GM12878 (cell line): ENCODE results near the gene TOP2B. TPM values are rescaled to one million over a fixed set of nuclear protein-coding genes. Genes with fewer than 3 reads are reported as not detected.

ENCODE experiments used
- ATAC-seq: fragments of 200-7000 bp; cut with Tn5 transposase; 3 replicates; pipeline ENCODE4 v1.9.1; 2020; ENCODE audit warnings: mild to moderate bottlenecking, moderate library complexity
- BruUV-seq: library from RNA; stranded (reverse); fragments of 400-500 nt; replicated peaks from 2 replicates; lab custom pipeline; 2021; lab: Mats Ljungman, UMichigan
- CTCF ChIA-PET: fragments of 300-600 bp; sonication (Branson Sonifier 250); formaldehyde crosslinking; extraction: SDS; loops from one replicate; lab custom pipeline; 2021; ENCODE audit warnings: inconsistent platforms; lab: Yijun Ruan, JAX
- POLR2A ChIA-PET: fragments of 350-600 bp; formaldehyde crosslinking; extraction: SDS; loops from one replicate; lab custom pipeline; 2021; ENCODE audit warnings: inconsistent platforms; lab: Charles Lee
- RAD21 ChIA-PET: fragments of 300-600 bp; sonication (Branson Sonifier 250); formaldehyde crosslinking; loops from one replicate; lab custom pipeline; 2023; ENCODE audit warnings: antibody characterized with exemption; ENCODE audit not compliant: unreplicated experiment; lab: Charles Lee
- SMC1A ChIA-PET: fragments of 300-600 bp; sonication (Branson Sonifier 250); formaldehyde crosslinking; loops from one replicate; lab custom pipeline; 2023; ENCODE audit not compliant: unreplicated experiment, uncharacterized antibody; lab: Charles Lee
- DNase-seq: peaks from one replicate; pipeline ENCODE4 v3.0.0-alpha.2; 2011; ENCODE audit warnings: low read depth, low spot score
- FAIRE-seq: peaks from 3 replicates; lab custom pipeline; 2011; peaks lifted over from hg19 to GRCh38; lab: Jason Lieb, UNC
- H2AFZ ChIP-seq: 2 replicates; pipeline ENCODE4 v1.6.0; 2011; ENCODE audit warnings: low read depth, low read length, control low read depth; ENCODE audit not compliant: control insufficient read depth
- H3K27ac ChIP-seq: 2 replicates; pipeline ENCODE4 v1.5.1; 2011; ENCODE audit warnings: control low read depth; ENCODE audit not compliant: control insufficient read depth, insufficient read depth
- H3K27me3 ChIP-seq, 2 experiments: replicated peaks in 1 of 2; 2 replicates each; pipeline versions ENCODE4 v1.6.0 to v1.6.1; 2011; ENCODE audit warnings: low read length in 1 of 2; ENCODE audit not compliant: control insufficient read depth in 2 of 2, insufficient read depth in 2 of 2
- H3K36me3 ChIP-seq, 2 experiments: 2 replicates each; pipeline ENCODE4 v1.5.1; 2011; ENCODE audit warnings: low read length in 1 of 2; ENCODE audit not compliant: control insufficient read depth in 2 of 2, insufficient read depth in 2 of 2
- H3K4me1 ChIP-seq: 2 replicates; pipeline ENCODE4 v1.6.1; 2011; ENCODE audit warnings: mild to moderate bottlenecking, low read length, moderate library complexity, mixed read lengths; ENCODE audit not compliant: control insufficient read depth, insufficient read depth
- H3K4me2 ChIP-seq: 2 replicates; pipeline ENCODE4 v1.6.0; 2011; ENCODE audit warnings: control low read depth; ENCODE audit not compliant: control insufficient read depth, insufficient read depth
- H3K4me3 ChIP-seq: fragments of 200-600 bp; sonication (generic); 2 replicates; pipeline ENCODE4 v1.5.1; 2016
- H3K79me2 ChIP-seq: 2 replicates; pipeline ENCODE4 v1.6.0; 2011; ENCODE audit warnings: low read length; ENCODE audit not compliant: control insufficient read depth, insufficient read depth
- H3K9ac ChIP-seq: 2 replicates; pipeline ENCODE4 v1.8.0; 2011; ENCODE audit warnings: low read length, control low read depth, mixed read lengths; ENCODE audit not compliant: control insufficient read depth, insufficient read depth
- H3K9me3 ChIP-seq: replicated peaks from 3 replicates; pipeline ENCODE4 v1.5.1; 2011; ENCODE audit warnings: mild to moderate bottlenecking, low read length; ENCODE audit not compliant: control insufficient read depth, insufficient read depth
- H4K20me1 ChIP-seq: 2 replicates; pipeline ENCODE4 v1.6.0; 2011; ENCODE audit not compliant: control insufficient read depth, insufficient read depth
- ATF2 ChIP-seq: IDR thresholded peaks from 2 replicates; pipeline ENCODE4 v1.6.1; 2012; ENCODE audit warnings: low read length, inconsistent platforms
- ATF7 ChIP-seq: fragments of 450-650 bp; IDR thresholded peaks from 2 replicates; pipeline ENCODE4 v1.6.1; 2016; ENCODE audit warnings: low read depth, mild to moderate bottlenecking
- CHD2 ChIP-seq: IDR thresholded peaks from 2 replicates; pipeline ENCODE4 v1.6.1; 2011; ENCODE audit warnings: low read depth, low read length, improper control_type of control experiment, borderline replicate concordance
- CHD4 ChIP-seq: fragments of 200-600 bp; sonication (generic); IDR thresholded peaks from 2 replicates; pipeline ENCODE4 v1.6.1; 2016; ENCODE audit warnings: mild to moderate bottlenecking
- HCFC1 ChIP-seq: fragments of 150-350 bp; IDR thresholded peaks from 2 replicates; pipeline ENCODE4 v1.6.1; 2014; ENCODE audit warnings: low read length
- MTA3 ChIP-seq: IDR thresholded peaks from 2 replicates; pipeline ENCODE4 v1.6.1; 2012; ENCODE audit warnings: low read length, inconsistent platforms, borderline replicate concordance
- NFIC ChIP-seq: IDR thresholded peaks from 2 replicates; pipeline ENCODE4 v1.6.1; 2012; ENCODE audit warnings: low read depth, mild to moderate bottlenecking, inconsistent platforms, low read length, moderate library complexity
- SUPT20H ChIP-seq: IDR thresholded peaks from 2 replicates; pipeline ENCODE4 v1.6.1; 2011; ENCODE audit warnings: low read depth, mild to moderate bottlenecking, low read length, moderate library complexity, borderline replicate concordance; ENCODE audit not compliant: control insufficient read depth
- TBL1XR1 ChIP-seq: IDR thresholded peaks from 2 replicates; pipeline ENCODE4 v1.6.1; 2012; ENCODE audit warnings: low read depth, low read length, improper control_type of control experiment
- ZBED1 ChIP-seq: IDR thresholded peaks from 2 replicates; pipeline ENCODE4 v1.6.1; 2016; ENCODE audit warnings: borderline replicate concordance
- ZZZ3 ChIP-seq: IDR thresholded peaks from 2 replicates; pipeline ENCODE4 v1.6.1; 2011; ENCODE audit warnings: low read depth; ENCODE audit not compliant: control insufficient read depth, insufficient read length
- WGBS: methylation state at CpG from one replicate; pipeline ENCODE4 v1.1.6; 2016; ENCODE audit warnings: low lambda C conversion rate; ENCODE audit not compliant: insufficient replicate concordance, insufficient coverage; ENCODE audit errors: missing lambda C conversion rate; 5-methylcytosine and 5-hydroxymethylcytosine counted together
- in situ Hi-C: fragments of 300-500 bp; cut with MboI; formaldehyde crosslinking; loops from 9 replicates; pipeline ENCODE4 v1.14.3; 2018; ENCODE audit warnings: mixed read lengths
- intact Hi-C: fragments of 100-400 bp; cut with micrococcal nuclease; formaldehyde crosslinking; loops from one replicate; pipeline ENCODE4 v1.14.2; 2022; ENCODE audit not compliant: unreplicated experiment
- polyA plus RNA-seq, 11 experiments: library from polyadenylated mRNA; depleted of rRNA in 4 of 11; unstranded in 6 of 11; stranded (reverse) in 5 of 11; fragments of >200 nt; fragmentation: Nextera tagmentation in 4 of 11; fragmentation: Illumina TruSeq in 1 of 11; extraction: Ambion mirVana in 4 of 11; extraction: Trizol in 1 of 11; gene quantifications; 1 replicate in 1 of 11; 2 replicates in 10 of 11; pipeline versions ENCODE4 v1.2.1 to v1.2.3, GENCODE V29; 2011 to 2016; ENCODE audit warnings: inconsistent platforms in 2 of 11, missing spikeins in 2 of 11, low read depth in 1 of 11
- total RNA-seq, 4 experiments: library from RNA; depleted of rRNA in 3 of 4; stranded (reverse); fragments of >200 nt in 3 of 4; fragmentation: Illumina TruSeq in 1 of 4; extraction: Trizol in 1 of 4; gene quantifications; 2 replicates each; pipeline versions ENCODE4 v1.2.1 to v1.2.3, GENCODE V29; 2013 to 2021
- TF ChIP-seq, protein P1 (sequence below): fragments of 450-650 bp; IDR thresholded peaks from 2 replicates; pipeline ENCODE4 v1.6.1; 2017; ENCODE audit warnings: mild to moderate bottlenecking, moderate library complexity

TOP2B gene
- total and polyA plus RNA-seq, 10 of the 15 experiments (the other 5 are each of a cell fraction or from before 2014, with no cell fraction given) = 28.6 to 134 (median 83.4) TPM

DNA sequence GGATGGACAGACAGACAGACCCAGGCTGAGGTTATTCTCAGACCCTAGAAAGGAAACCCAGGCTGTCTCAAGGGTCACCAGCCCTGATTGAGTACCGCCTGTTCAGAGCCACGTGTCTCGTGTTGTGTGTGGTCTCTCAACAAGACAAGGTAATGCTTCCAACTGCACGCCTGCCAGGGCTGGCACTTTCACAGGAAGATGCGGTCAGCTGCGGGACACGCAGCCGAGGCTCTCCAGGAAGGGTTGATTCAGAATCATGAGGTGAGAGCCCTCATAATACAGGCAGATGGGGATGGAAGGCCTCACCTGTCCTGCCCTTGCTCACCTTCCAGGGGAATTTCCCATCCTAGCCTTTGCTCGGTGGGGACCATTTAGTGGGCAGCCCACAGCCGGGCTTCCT lies 81.4 kb downstream of the TOP2B start:
- intact Hi-C loops (no loop called here), in situ Hi-C loops (no loop called here)
- WGBS = 28% methylated on average over 10 of the region's 10 CpGs
- H3K27me3 ChIP-seq = no peaks in the 10 kb centered on the region; a peak in 1 of 4 replicates
- BruUV-seq = no TSS peak
- SMC1A ChIA-PET = no interaction called here
- H3K4me3 ChIP-seq = no peak overlapping the region
- H4K20me1 ChIP-seq = no peaks in the 10 kb centered on the region; the same call in 1 of the 2 replicates
- TF ChIP-seq ZZZ3 = no peak
- TF ChIP-seq CHD4 = no peak
- TF ChIP-seq NFIC = no peak
- TF ChIP-seq ATF2 = no peak
- TF ChIP-seq ZBED1 = no peak
- no peak for TF ChIP-seq HCFC1
- no peak for TF ChIP-seq ATF7
- TF ChIP-seq MTA3 = no peak
- TF ChIP-seq CHD2 = no peak
- TF ChIP-seq, protein P1, sequence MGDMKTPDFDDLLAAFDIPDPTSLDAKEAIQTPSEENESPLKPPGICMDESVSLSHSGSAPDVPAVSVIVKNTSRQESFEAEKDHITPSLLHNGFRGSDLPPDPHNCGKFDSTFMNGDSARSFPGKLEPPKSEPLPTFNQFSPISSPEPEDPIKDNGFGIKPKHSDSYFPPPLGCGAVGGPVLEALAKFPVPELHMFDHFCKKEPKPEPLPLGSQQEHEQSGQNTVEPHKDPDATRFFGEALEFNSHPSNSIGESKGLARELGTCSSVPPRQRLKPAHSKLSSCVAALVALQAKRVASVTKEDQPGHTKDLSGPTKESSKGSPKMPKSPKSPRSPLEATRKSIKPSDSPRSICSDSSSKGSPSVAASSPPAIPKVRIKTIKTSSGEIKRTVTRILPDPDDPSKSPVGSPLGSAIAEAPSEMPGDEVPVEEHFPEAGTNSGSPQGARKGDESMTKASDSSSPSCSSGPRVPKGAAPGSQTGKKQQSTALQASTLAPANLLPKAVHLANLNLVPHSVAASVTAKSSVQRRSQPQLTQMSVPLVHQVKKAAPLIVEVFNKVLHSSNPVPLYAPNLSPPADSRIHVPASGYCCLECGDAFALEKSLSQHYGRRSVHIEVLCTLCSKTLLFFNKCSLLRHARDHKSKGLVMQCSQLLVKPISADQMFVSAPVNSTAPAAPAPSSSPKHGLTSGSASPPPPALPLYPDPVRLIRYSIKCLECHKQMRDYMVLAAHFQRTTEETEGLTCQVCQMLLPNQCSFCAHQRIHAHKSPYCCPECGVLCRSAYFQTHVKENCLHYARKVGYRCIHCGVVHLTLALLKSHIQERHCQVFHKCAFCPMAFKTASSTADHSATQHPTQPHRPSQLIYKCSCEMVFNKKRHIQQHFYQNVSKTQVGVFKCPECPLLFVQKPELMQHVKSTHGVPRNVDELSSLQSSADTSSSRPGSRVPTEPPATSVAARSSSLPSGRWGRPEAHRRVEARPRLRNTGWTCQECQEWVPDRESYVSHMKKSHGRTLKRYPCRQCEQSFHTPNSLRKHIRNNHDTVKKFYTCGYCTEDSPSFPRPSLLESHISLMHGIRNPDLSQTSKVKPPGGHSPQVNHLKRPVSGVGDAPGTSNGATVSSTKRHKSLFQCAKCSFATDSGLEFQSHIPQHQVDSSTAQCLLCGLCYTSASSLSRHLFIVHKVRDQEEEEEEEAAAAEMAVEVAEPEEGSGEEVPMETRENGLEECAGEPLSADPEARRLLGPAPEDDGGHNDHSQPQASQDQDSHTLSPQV = no peak
- no peak for TF ChIP-seq TBL1XR1
- TF ChIP-seq SUPT20H = no peak
- no peaks in the 10 kb centered on the region for H3K79me2 ChIP-seq
- no peak overlapping the region for H3K4me2 ChIP-seq
- no peaks in the 10 kb centered on the region; the same call in 2 of the 3 replicates for H3K9me3 ChIP-seq
- no peak overlapping the region for H3K27ac ChIP-seq
- POLR2A ChIA-PET = no interaction called here
- no peak overlapping the region for H2AFZ ChIP-seq
- RAD21 ChIA-PET = no interaction called here
- DNase-seq (no peak), ATAC-seq (no peak), FAIRE-seq (no peak)
- H3K4me1 ChIP-seq = no peaks in the 10 kb centered on the region
- H3K36me3 ChIP-seq = no peaks in the 10 kb centered on the region
- no peak overlapping the region for H3K9ac ChIP-seq
- CTCF ChIA-PET = no interaction called here
